NCI-H2029 treated with DMSO at 0.1 percent for 48 hours (cell line): ENCODE measurements around the gene NOL12.

Source experiments
- DNase-seq: peaks from one replicate; lab custom pipeline; 2025; lab: John Stamatoyannopoulos, UW

Gene NOL12

DNA sequence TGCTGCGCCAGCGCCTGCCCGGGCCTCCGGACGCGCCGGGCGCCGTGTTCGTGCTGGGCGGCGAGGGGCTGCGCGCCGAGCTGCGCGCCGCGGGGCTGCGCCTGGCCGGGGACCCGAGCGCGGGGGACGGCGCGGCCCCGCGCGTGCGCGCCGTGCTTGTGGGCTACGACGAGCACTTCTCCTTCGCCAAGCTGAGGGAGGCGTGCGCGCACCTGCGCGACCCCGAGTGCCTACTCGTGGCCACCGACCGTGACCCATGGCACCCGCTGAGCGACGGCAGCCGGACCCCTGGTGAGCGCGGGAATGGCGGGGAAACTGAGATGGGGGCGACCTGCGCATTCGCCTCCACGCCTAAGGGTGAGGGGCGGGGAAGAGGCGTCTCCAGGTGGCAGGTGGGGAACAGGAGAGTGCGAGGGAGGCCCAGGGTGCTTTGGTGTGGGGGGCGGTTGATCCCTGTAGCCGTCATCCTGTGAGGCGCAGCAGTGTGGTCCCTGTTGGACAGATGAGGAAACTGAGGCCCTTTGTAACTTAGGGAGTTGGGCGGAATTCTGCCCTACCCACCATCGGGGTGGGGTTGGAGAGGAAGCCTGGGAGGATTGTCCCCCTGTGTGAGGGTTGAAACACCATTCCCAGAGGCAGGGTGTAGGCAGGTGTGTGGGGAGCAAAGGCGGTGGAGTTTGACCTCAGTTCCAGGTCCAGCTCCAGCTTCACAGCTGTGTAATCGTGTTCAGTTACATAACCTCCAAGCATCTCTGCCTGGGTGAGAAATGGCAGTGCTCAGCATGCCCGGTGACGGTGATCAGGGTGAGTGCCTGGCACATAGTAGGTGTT lies 26.9 kb upstream of the NOL12 start:
- no peak for DNase-seq

DNA sequence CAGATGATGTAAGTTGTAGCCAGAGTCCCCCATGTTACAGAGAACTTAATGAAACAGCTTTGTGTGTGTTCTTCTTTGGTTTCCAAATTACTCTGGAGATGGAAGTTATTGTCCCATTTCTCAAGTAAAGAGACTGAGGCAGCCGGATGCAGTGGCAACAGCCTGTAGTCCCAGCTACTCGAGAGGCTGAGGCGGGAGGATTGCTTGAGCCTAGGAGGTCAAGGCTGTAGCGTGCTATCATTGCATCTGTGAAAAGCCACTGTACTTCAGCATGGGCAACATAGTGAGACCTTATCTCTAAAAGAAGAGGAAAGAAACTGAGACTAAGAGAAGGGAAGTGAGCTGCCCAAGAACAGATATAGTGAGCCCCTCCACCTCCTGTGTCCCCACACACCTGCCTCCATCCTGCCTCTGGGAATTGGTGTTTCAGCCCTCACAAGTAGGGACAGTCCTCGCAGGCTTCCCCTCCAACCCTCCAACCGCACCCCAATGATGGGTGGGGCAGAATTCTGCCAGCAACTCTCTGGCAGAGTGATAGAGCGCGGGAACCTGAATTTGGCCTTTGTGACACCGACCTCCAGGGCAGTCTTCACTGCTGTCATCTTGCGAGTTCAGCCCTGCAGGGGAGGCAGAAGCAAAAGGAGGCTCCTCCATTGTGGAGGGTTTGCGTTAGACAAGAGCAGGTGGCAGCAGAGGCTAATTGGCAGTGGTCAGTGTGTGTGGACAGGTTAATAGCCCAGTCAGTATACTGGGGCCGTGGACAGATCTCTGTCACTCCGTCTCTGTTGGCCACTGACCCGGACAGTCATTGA lies 26.0 kb upstream of the NOL12 start:
- no peak for DNase-seq

DNA sequence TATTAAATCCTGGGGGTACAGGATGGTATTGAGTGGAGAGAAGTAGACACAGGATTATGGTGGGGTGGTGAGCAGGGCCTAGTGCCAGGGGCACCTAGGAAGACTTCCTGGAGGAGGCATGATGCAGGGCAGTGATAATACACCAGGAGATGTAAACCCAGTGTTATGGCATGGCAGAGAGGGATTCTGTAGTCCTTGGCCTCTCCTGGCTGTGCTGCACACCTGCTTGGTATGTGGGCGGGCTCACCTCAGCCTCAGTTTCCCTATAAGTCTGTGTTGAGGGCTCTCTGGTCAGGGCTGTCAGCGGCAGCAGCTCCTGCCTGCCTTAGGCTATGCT lies 25.5 kb upstream of the NOL12 start:
- no peak for DNase-seq

DNA sequence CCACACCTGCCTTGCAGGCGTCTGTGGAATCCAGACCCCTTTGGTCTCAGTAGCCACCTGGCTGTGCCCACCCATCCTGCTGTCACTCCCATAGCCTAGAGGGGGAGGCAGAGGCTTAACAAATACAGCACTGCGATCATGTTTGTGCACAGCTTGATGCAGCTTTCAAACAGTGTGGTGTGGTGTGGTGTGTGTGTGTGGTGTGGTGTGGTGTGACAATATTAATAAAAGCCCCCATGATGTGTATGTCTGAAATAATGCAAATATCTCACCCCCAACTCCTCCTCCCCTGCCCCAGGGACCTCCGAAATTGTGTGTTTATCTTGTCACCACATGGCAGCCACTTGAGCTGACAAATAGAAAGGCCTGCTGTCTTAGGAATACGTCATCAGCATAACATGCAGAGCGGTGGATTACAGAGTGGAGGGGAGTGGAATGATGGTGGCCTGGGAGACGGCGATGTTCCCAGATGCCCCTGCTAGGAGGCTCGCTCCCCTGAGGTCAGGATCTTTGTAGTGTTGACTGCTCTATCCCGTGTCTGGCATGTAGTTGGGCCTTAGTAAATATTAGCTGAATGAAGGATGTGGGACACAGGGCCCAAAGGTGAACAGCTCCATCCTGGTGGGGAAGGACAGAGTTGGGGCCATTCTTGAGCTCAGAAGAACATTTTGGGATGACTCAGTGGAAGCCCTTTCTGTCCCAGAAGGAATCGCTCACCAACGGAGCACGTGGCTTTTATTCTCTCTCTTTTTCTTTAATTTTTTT lies 24.8 kb upstream of the NOL12 start:
- peak; percentile 9 for DNase-seq

DNA sequence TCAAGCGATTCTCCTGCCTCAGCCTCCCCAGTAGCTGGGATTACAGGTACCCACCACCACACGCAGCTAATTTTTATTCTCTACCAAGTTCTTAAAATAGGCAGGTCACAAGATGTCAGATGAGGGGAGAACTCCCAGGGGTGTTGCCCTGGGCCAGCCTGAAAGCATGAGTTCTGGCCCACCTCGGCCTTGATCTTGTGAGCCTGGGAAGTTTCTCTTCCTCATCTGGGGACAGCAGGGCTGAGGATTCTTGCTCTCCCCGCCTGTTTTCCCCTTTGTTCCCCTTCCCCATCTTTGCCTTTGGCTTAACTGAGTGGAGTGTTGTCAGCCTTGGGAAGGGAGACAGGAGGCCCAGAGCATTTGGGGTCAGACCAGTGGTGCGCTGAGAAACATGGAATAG lies 24.1 kb upstream of the NOL12 start:
- DNase-seq: no peak

DNA sequence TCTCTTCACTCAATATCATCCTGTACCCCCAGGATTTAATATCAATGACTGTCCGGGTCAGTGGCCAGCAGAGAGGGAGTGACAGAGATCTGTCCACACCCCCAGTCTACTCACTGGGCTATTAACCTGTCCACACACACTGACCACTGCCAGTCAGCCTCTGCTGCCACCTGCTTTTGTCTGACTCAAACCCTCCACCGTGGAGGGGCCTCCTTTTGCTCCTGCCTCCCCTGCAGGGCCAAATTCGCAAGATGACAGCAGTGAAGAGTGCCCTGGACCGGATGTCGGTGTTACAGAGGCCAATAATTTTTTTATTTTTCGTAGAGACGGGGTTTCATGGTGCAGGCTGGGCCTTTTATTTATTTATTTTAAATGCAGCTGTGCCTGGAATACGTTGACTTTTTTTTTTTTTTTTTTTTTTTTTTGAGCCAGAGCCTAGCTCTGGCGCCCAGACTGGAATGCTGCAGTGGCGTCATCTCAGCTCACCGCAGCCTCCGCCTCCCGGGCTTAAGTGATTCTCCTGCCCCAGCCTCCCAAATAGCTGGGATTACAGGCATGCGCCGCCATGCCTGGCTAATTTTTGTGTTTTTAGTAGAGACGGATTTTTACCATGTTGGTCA lies 22.5 kb upstream of the NOL12 start:
- DNase-seq: no peak

DNA sequence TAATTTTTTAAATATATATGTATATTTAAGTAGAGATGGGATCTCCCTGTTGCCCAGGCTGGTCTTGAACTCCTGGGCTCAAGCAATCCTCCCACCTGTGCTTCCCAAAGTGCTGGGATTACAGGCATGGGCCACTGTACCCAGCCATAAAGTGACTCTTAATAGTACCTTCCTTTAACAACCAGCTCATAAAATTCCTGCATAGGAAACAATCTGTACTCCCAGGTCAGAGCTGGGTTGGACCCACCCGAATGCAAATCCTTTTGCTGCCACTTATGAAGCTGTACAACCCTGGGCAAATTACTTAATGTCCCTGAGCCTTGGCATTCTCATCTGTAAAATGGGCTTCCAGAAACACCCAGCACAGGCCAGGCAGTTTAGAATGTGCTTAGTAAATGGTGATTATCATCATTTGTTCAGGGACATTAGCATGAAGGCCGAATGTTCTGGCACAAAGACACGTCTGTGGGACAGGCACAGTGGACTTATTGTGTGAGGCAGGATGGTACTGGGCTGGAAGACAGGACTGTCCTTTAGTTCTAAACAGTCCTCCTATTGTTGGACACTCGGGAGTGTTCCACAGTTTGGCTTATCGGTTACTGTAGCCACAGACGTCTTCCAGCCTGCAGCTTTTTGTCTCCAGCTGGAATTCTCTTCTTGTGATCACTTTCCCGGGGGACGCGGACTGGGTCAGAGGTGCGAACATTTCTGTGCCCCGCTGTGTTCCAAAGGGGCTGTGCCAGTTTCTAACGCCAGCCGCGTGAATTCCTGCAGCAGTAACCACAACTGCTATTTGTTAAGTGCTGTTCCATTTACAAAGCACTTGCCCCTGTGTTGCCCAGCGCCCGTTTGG lies 21.7 kb upstream of the NOL12 start:
- no peak for DNase-seq

DNA sequence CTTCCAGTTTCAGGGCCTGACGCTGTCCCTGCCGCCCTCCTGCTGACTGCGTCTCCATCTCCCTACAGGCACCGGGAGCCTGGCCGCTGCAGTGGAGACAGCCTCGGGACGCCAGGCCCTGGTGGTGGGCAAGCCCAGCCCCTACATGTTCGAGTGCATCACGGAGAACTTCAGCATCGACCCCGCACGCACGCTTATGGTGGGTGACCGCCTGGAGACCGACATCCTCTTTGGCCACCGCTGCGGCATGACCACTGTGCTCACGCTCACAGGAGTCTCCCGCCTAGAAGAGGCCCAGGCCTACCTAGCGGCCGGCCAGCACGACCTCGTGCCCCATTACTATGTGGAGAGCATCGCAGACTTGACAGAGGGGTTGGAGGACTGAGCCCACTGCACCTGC lies 20.7 kb upstream of the NOL12 start:
- no peak for DNase-seq

DNA sequence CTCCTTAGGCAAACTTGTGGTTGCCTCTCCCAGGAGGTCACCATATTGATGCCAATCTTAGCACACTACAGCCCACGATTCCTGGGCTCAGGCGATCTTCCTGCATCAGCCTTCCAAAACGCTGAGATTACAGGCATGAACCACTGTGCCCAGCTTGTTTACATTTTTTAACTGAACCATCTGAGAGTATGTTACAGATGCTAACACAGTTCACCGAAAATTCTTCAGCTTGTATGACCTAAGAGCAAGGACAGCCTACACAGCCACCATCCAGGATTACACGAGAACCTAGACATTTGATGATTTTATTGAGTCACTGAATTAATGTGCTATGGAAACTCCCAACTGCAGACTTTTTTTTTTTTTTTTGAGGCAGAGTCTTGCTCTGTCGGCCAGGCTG lies 16.6 kb upstream of the NOL12 start:
- no peak for DNase-seq

DNA sequence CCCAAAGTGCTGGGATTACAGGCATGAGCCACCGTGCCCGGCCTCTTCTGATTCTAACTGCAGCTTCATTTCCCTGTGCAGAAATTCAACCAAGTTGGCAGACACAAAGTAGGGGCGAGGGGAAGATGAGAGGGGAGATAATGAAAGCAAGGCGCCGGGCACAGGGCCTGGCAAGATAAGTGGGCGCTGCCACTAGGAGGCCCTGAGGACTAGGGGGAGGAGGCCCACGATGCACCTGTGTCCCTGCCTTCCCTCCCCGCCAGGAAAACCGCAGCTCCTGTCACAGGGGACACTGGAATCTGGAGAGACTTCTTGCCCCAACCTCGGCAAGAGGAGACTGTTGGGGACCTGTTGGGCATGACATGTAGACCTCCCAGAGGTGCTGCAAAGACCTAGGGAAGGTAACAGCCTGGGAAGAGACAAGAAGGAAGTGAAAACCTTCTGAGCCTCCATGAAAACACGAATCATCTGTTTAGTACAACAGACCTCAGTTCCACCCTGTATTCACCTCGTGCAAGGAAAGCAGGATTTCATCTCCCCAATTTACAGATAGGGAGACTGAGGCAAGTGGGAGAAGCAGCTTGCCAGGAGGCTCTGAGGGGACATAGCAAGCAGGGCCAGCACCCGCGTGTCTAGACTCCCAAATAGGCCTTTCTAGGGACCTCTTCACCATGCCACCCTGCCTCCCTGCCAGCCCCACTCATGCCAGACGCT lies 13.8 kb upstream of the NOL12 start:
- no peak for DNase-seq

DNA sequence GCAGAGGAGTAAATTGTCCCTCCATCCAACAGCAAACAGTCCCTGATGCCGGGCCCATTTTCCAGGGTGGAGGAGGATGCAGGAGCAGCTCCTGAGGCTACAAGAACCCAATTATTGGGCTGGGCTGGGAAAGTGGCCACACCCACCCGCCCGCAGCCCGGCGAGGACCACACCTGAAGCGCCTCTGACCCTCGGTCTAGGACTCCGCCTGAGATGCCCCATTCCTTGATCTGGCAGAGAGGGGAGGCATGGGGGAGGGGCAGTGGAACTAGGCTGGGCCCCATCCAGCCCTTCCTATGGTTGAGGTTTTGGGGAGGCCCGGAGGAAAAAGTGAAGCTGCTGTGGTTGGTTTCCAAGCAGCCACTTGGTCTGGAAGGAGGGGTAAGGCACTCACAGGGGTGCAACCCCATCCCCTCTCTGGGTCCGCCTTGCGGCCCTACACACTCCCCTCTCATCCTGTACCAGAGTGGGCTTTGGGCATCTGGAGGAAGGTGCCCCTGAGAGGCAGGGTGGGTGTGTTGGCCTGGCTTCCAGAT lies 13.2 kb upstream of the NOL12 start:
- no peak for DNase-seq

DNA sequence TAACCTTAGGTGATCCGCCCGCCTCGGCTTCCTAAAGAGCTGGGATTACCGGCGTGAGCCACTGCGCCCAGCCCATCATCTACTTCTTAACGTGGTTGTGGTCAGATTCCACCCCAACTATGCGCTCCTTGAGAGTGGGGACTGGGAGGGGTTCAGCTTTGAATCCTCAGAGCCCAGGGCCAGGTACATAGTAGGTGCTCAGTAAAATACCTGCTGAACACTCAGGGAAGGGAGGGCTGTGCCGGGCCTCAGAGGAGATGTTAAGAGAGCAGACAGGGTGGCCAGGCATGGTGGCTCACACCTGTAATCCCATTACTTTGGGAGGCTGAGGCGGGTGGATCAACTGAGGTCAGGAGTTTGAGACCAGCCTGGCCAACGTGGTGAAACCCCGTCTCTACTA lies 11.9 kb upstream of the NOL12 start:
- no peak for DNase-seq

DNA sequence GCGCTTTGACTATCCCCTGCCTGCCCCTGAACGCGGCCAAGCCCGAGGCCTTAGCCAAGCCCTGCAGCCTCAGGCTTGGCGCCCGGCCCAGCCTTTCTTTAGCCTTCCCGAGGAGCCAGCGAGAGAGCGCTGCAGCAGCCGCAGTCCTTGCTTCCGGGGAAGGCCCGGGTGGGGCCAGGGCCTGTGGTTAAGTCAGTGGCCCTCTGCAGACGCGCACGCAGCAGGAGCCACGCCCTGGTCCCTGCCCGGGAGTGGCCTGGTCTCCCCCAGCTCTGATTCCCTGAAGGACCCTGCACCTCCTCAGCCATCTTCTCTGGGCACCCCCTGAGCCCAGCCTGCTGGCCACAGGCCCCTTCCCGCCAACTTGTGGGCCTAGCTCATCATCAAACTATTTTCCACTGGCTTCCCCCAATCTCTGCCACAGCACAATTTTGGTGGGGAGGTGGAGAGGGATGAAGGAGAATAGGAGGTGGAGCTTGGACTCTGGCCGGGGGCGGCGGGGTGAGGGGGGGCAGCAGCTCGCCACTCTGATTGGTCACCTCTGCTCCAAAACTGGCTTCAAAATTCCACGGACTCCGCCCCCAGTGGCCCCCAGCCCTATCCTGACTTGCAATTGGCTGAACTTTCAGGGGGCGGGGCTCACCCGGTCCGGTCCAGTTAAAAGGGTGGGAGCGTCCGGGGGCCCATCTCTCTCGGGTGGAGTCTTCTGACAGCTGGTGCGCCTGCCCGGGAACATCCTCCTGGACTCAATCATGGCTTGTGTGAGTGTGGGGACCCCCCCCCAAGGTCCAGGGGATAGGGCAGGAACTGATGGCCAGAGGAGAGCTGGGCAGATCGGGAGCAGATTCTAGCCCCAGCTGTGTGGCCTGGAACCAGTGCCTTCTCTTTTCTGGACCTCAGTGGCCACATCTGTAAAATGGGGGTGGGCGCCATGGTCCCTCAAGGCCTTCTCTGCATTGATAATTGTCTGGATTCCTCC lies 10.9 kb upstream of the NOL12 start, which contains the start of gene LGALS1:
TSS of gene LGALS1 (plus strand) at position 686 of the 979 bp plus-strand sequence. CDS start at position 753, 67 bp downstream.
- peak; percentile 40 for DNase-seq

DNA sequence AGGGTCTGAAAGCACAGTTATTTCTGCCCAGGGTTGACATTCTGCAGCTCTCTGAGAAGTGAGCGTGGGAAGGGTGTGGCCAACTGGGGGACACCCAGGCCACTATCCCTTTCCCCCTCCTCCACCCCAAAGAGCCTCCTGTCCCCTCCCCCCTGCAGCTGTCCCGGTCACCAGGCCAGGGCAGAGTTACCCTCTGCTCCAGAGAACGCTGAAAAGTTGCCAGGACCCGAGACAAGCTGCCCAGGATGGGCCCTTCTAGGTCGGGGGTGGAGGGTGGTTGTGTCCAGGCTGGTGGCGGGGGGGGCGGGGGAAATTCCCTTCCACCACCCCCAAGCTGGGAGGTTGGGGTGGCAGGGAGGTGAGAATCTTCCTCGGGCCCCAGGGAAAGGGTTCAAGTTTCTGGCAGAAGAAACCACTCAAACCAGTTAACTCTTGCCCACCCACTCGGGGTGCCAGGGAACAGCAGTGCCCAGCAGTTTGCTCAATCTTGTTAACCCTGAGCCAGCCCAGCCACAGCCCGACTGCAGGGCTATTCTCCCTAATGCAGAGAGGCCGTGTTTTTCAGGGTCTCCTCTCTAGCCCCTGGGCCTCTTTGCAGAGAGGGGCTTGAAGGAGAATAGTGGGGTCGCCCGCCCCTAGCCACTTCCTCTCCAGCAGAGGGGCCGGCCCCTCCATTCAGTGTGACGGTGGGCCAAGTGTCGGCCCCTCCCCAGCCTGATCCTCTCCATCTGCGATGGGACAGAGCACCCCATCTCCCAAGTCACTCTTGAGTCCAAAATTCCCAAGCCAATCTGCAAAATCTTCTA lies 10.0 kb upstream of the NOL12 start:
- no peak for DNase-seq

DNA sequence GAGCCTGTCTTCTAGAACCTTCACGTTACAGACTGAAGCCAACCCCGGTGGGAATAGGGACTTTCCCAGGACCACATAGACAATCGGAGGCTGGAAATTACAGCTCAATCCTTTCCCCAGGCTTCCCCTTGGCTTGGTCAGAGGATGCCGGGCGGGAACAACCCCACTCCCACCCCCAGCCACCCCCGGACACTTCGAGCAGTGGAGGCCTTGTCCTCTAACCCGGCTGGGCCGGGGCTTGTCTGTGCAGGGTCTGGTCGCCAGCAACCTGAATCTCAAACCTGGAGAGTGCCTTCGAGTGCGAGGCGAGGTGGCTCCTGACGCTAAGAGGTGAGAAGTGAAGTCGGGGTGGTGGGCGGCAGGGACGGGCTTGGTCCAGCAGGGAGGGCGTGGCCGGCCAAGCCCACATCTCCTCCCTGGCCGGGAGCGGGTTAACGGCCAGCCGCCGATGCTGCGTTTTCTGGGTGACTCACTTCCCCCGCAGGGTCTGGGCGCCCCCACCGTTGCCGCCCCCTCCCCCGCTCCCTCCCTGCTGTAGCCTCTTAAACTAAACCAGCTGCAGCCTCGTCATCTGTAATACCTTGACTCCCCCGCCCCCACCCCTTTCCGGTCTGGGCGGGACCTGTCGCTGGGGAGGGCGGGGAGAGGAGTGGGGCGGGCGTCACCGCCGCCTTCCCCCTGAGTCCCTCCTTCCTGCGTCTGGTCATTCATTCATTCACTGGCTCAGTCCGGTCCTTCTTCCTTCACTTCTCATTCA lies 9.2 kb upstream of the NOL12 start:
- peak; percentile 21 for DNase-seq

DNA sequence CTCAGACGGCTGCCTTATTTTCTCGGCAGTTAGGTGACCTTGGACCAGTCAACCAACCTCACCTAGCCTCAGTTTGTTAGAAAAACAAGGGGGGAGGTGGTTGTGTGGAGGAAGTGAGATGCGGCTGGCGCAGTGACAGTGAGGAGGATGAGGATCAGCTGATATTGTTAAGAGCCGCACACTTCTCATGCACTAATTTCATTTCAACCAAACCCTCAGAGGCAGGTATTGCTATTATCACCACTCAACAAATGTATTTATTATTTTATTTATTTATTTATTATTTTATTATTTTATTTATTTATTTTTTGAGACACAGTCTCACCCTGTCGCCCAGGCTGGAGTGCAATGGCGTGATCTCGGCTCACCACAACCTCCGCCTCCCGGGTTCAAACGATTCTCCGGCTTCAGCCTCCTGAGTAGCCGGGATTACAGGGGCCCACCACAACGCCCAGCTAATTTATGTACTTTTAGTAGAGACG lies 8.6 kb upstream of the NOL12 start:
- DNase-seq: no peak

DNA sequence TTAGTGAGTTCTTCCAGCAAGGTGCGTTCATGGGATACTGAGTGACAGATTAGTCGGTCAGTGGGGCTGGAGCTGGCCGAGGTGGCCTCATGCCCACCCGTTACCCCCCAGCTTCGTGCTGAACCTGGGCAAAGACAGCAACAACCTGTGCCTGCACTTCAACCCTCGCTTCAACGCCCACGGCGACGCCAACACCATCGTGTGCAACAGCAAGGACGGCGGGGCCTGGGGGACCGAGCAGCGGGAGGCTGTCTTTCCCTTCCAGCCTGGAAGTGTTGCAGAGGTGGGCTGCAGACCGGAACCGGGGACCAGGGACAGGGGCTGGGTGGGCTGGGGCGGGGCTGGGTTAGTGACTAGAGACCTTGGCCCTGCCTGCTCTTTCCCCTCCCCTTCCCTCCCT lies 7.8 kb upstream of the NOL12 start:
- DNase-seq: no peak
